Uterus (tissue), 4 donors: ENCODE measurements around the gene HBEGF. TPM values are rescaled to one million over a fixed set of nuclear protein-coding genes. Genes with fewer than 3 reads are reported as not detected.

Source experiments
- DNase-seq, 2 donors: peaks; one replicate each; pipeline ENCODE4 v3.0.0-alpha.2; 2019 to 2020
- H3K27ac ChIP-seq, 2 donors: fragments of 200-600 bp; sonication (generic); 1 replicate in 1 of 2; 2 replicates in 1 of 2; pipeline ENCODE4 v1.5.1; 2016 to 2018
- H3K27me3 ChIP-seq, 2 donors: fragments of 200-600 bp; sonication (generic); one replicate each; pipeline ENCODE4 v1.5.1; 2018 to 2019; ENCODE audit warnings: control low read depth in 1 of 2
- H3K36me3 ChIP-seq, 2 donors: fragments of 200-600 bp; sonication (generic); one replicate each; pipeline ENCODE4 v1.5.1; 2019; ENCODE audit warnings: control low read depth in 1 of 2
- H3K4me1 ChIP-seq, 2 donors: fragments of 200-600 bp; sonication (generic); one replicate each; pipeline ENCODE4 v1.5.1; 2018 to 2019; ENCODE audit warnings: control low read depth in 1 of 2
- H3K4me3 ChIP-seq, 2 donors: fragments of 200-600 bp; sonication (generic); 1 replicate in 1 of 2; 2 replicates in 1 of 2; pipeline ENCODE4 v1.5.1; 2018 to 2019; ENCODE audit warnings: mild to moderate bottlenecking in 1 of 2
- H3K9me3 ChIP-seq, 2 donors: fragments of 200-600 bp; sonication (generic); one replicate each; pipeline ENCODE4 v1.5.1; 2019; ENCODE audit warnings: control low read depth in 1 of 2
- POLR2A ChIP-seq, 2 donors: fragments of 450-650 bp; IDR thresholded peaks; one replicate each; pipeline ENCODE4 v1.6.1; 2016; ENCODE audit warnings: antibody characterized with exemption in 2 of 2, mild to moderate bottlenecking in 1 of 2, moderate library complexity in 1 of 2
- intact Hi-C: fragments of 100-400 bp; cut with DNase I; formaldehyde crosslinking; loops from one replicate; pipeline ENCODE4 v1.15.1; 2023; ENCODE audit warnings: low total_unique reads
- total RNA-seq, 4 donors: library from RNA; depleted of rRNA in 3 of 4; stranded (reverse); fragments of >200 nt in 3 of 4; gene quantifications; one replicate each; pipeline versions ENCODE4 v1.1.0 to v1.2.4, GENCODE V29; 2014 to 2023
- TF ChIP-seq, protein P1 (sequence below), 4 experiments: fragments of 200-600 bp in 2 of 4; fragments of 450-650 bp in 2 of 4; sonication (generic) in 2 of 4; IDR thresholded peaks; one replicate each; pipeline ENCODE4 v1.5.1; 2016 to 2019; ENCODE audit warnings: antibody characterized with exemption in 4 of 4, mild to moderate bottlenecking in 2 of 4, moderate library complexity in 1 of 4
- donor health status: DM: yes; HTN: yes; CAD: no.

Gene HBEGF
- total RNA-seq, 4 donors from 2014 or later = 0.77 to 24.4 (median 8.4) TPM

- Histone ChIP-seq H3K36me3 (no peaks in the 10 kb centered on the region), H3K27me3 (no peaks in the 10 kb centered on the region), H3K4me3 (no peak overlapping the region), H3K4me1 (peaks cover 6 to 18% of the 10 kb centered on the region in 2 donors), H3K9me3 (no peaks in the 10 kb centered on the region), H3K27ac (peak overlapping the region; percentile 72 to 85)
- TF ChIP-seq POLR2A (IDR thresholded peaks at IDR 0.05) = no peak
- TF ChIP-seq, protein P1, sequence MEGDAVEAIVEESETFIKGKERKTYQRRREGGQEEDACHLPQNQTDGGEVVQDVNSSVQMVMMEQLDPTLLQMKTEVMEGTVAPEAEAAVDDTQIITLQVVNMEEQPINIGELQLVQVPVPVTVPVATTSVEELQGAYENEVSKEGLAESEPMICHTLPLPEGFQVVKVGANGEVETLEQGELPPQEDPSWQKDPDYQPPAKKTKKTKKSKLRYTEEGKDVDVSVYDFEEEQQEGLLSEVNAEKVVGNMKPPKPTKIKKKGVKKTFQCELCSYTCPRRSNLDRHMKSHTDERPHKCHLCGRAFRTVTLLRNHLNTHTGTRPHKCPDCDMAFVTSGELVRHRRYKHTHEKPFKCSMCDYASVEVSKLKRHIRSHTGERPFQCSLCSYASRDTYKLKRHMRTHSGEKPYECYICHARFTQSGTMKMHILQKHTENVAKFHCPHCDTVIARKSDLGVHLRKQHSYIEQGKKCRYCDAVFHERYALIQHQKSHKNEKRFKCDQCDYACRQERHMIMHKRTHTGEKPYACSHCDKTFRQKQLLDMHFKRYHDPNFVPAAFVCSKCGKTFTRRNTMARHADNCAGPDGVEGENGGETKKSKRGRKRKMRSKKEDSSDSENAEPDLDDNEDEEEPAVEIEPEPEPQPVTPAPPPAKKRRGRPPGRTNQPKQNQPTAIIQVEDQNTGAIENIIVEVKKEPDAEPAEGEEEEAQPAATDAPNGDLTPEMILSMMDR (IDR thresholded peaks at IDR 0.05) = no peak
- peak in 1 of 2 donors; percentile 40 for DNase-seq
- intact Hi-C loops = no loop called here
Measured at GRCh38 chr5:140324617-140325241, 21.7 kb downstream of the HBEGF start.

DNA sequence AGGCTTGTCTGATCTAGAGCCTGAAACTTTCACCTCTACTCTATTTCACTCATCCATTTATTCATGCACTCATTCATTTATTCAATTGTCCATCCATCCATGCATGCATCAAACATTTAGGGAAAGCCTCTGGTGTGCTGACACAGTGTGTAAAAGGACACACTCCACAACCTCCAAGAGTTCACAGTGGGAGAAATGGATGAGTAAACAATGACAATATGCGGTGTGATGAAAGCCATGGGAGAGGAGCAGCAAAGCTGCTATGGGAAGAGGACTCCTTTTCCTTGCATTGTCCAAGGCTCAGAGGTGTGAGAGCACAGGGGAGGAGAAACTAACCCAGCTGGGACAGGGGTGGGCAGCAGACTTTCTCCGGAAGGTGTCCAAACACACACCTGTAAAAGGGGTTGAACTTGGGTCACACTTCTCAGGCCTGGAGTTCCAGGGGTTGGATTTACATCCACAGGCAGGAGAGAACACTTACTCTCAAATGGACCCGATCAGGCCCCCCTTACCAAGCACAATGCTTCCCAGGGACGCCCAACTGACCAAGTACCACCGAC, 22.3 kb downstream of the HBEGF start:
- Histone ChIP-seq H3K4me1 (peaks cover 6 to 18% of the 10 kb centered on the region in 2 donors), H3K27me3 (no peaks in the 10 kb centered on the region), H3K4me3 (no peak overlapping the region), H3K27ac (peak overlapping the region; percentile 72 to 85), H3K9me3 (no peaks in the 10 kb centered on the region), H3K36me3 (no peaks in the 10 kb centered on the region)
- TF ChIP-seq POLR2A (IDR thresholded peaks at IDR 0.05) = no peak
- TF ChIP-seq, protein P1 (IDR thresholded peaks at IDR 0.05) = no peak
- no peak for DNase-seq
- intact Hi-C loops = no loop called here

DNA sequence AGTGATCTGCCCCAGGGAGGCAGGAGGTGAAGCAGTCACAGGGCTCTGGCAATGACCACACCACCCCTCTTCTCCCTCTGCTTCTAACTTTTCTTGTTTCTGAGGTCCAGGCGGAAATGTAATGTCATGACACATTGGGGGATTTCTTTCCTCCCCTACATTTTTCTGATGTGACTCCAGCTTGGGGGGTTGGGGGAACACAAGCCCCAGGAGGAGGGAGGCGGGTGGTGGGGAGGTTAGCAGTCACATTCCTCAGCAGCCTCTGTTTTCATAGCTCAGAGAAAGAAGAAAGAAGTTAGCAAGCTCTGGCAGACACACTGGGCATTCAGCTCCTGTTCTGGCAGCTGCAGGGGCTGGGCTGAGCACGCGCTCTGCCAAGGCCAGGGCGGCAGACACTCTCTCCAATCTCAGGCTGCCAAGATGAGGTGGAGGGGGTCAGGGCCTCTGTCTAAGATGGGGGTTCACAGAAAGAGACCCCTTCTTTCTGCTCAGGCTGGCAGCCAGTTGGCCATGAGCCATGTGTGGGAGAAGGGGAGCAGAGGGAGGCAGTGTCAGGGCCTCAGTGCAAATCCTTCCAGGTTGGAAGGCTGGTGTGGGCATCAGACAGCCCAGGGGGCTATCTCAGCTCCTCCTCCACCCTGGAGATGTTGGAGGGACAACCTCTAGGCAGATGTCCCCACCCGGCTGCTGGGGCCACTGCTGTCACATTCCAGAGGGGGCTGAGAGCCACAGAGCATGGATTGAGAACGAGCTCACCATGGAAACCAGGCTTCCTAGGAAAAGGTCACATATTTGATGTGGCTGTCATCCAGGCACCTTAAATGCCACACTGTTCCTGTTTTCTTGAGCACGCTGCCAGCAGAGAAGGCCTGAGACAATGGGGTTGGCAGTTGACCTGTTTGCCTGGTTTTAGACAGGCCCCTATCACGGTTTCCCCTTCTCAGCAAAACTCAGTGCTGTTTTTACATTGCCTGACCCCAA, 23.4 kb downstream of the HBEGF start:
- peak; percentile 51 to 63 for DNase-seq
- Histone ChIP-seq H3K27ac (peak overlapping the region; percentile 72 to 85), H3K9me3 (no peaks in the 10 kb centered on the region), H3K4me1 (peaks cover 6 to 18% of the 10 kb centered on the region in 2 donors), H3K36me3 (no peaks in the 10 kb centered on the region), H3K4me3 (no peak overlapping the region), H3K27me3 (no peaks in the 10 kb centered on the region)
- no peak for TF ChIP-seq POLR2A (IDR thresholded peaks at IDR 0.05)
- TF ChIP-seq, protein P1 (IDR thresholded peaks at IDR 0.05) = no peak
- intact Hi-C loops = no loop called here

GRCh38 chr5:140321796-140322195, 24.6 kb downstream of the HBEGF start:
- TF ChIP-seq POLR2A (IDR thresholded peaks at IDR 0.05) = no peak
- TF ChIP-seq, protein P1 (IDR thresholded peaks at IDR 0.05) = no peak
- H3K27ac ChIP-seq = peak overlapping the region; percentile 72 to 85
- intact Hi-C loops = no loop called here
- no peak overlapping the region for H3K4me3 ChIP-seq
- no peaks in the 10 kb centered on the region for H3K27me3 ChIP-seq
- peaks cover 6 to 18% of the 10 kb centered on the region in 2 donors for H3K4me1 ChIP-seq
- no peaks in the 10 kb centered on the region for H3K36me3 ChIP-seq
- DNase-seq = no peak
- H3K9me3 ChIP-seq = no peaks in the 10 kb centered on the region
